ENCODE results near the gene UFM1.
A peak's percentile ranks its signal among the peaks of the same experiment; 100 is the strongest.
"Not testable (repeated sequence)": the region's sequence is repeated elsewhere in the genome, so short reads cannot be mapped to it uniquely, and the experiment has no call there.

UFM1 gene

GRCh38 chr13:38349390-38350113, at the start of gene UFM1:
TSS of gene UFM1 (plus strand) at chr13:38349851. CDS start at chr13:38349920, 69 bp downstream.
- peak; percentile 90 for DNase-seq (ENCODE audit: low read depth in 2 of 2)

- DNase-seq (ENCODE audit: low read depth in 2 of 2) = no peak
Measured at GRCh38 chr13:38301236-38301635, 48.4 kb upstream of the UFM1 start.

GRCh38 chr13:38303816-38304320, 45.8 kb upstream of the UFM1 start:
- DNase-seq (ENCODE audit: low read depth in 2 of 2) = no peak

- DNase-seq (ENCODE audit: low read depth in 2 of 2) = peak; percentile 80
Measured at GRCh38 chr13:38308736-38309135, 40.9 kb upstream of the UFM1 start.

- DNase-seq (ENCODE audit: low read depth in 2 of 2) = no peak
Measured at GRCh38 chr13:38309397-38309796, 40.3 kb upstream of the UFM1 start.

GRCh38 chr13:38311175-38311574, 38.5 kb upstream of the UFM1 start:
- not testable (repeated sequence) for DNase-seq (ENCODE audit: low read depth in 2 of 2)

- no peak for DNase-seq (ENCODE audit: low read depth in 2 of 2)
Measured at GRCh38 chr13:38316129-38316528, 33.5 kb upstream of the UFM1 start.

- no peak for DNase-seq (ENCODE audit: low read depth in 2 of 2)
Measured at GRCh38 chr13:38321654-38322053, 28.0 kb upstream of the UFM1 start.

- no peak for DNase-seq (ENCODE audit: low read depth in 2 of 2)
Measured at GRCh38 chr13:38325426-38325825, 24.2 kb upstream of the UFM1 start.

- DNase-seq (ENCODE audit: low read depth in 2 of 2) = no peak
Measured at GRCh38 chr13:38328699-38329098, 21.0 kb upstream of the UFM1 start.

- DNase-seq (ENCODE audit: low read depth in 2 of 2) = no peak
Measured at GRCh38 chr13:38334845-38335244, 14.8 kb upstream of the UFM1 start.

- no peak for DNase-seq (ENCODE audit: low read depth in 2 of 2)
Measured at GRCh38 chr13:38338089-38338488, 11.6 kb upstream of the UFM1 start.

- DNase-seq (ENCODE audit: low read depth in 2 of 2) = no peak
Measured at GRCh38 chr13:38340624-38341023, 9.0 kb upstream of the UFM1 start.

- DNase-seq (ENCODE audit: low read depth in 2 of 2) = no peak
Measured at GRCh38 chr13:38341149-38341692, 8.4 kb upstream of the UFM1 start.

- no peak for DNase-seq (ENCODE audit: low read depth in 2 of 2)
Measured at GRCh38 chr13:38346764-38347163, 2.9 kb upstream of the UFM1 start.

GRCh38 chr13:38348861-38349389, 726 bp upstream of the UFM1 start:
- DNase-seq (ENCODE audit: low read depth in 2 of 2) = peak; percentile 1 to 2

GRCh38 chr13:38350114-38350617, 515 bp downstream of the UFM1 start:
- DNase-seq (ENCODE audit: low read depth in 2 of 2) = peak in 1 of 2 experiments; percentile 12

GRCh38 chr13:38355595-38356119, 6.0 kb downstream of the UFM1 start:
- no peak for DNase-seq (ENCODE audit: low read depth in 2 of 2)

GRCh38 chr13:38358684-38359083, 9.0 kb downstream of the UFM1 start:
- no peak for DNase-seq (ENCODE audit: low read depth in 2 of 2)

- no peak for DNase-seq (ENCODE audit: low read depth in 2 of 2)
Measured at GRCh38 chr13:38361542-38362262, 12.1 kb downstream of the UFM1 start.

GRCh38 chr13:38363219-38363618, 13.6 kb downstream of the UFM1 start:
- DNase-seq (ENCODE audit: low read depth in 2 of 2) = no peak

GRCh38 chr13:38363746-38364145, 14.1 kb downstream of the UFM1 start:
- DNase-seq (ENCODE audit: low read depth in 2 of 2) = not testable (repeated sequence)

Data from fibroblast of skin of left quadriceps (primary cell).